WI38 (cell line): Measurements from ENCODE around the gene SATB1.

Experiments used
- H3K4me3 ChIP-seq: 2 replicates; pipeline ENCODE4 v1.5.1; 2011; ENCODE audit warnings: low read depth, mild to moderate bottlenecking, control low read depth, low read length
- CTCF ChIP-seq: IDR thresholded peaks from 2 replicates; pipeline ENCODE4 v1.5.1; 2012; ENCODE audit warnings: low read depth, mild to moderate bottlenecking, control low read depth, low read length

The SATB1 gene

DNA sequence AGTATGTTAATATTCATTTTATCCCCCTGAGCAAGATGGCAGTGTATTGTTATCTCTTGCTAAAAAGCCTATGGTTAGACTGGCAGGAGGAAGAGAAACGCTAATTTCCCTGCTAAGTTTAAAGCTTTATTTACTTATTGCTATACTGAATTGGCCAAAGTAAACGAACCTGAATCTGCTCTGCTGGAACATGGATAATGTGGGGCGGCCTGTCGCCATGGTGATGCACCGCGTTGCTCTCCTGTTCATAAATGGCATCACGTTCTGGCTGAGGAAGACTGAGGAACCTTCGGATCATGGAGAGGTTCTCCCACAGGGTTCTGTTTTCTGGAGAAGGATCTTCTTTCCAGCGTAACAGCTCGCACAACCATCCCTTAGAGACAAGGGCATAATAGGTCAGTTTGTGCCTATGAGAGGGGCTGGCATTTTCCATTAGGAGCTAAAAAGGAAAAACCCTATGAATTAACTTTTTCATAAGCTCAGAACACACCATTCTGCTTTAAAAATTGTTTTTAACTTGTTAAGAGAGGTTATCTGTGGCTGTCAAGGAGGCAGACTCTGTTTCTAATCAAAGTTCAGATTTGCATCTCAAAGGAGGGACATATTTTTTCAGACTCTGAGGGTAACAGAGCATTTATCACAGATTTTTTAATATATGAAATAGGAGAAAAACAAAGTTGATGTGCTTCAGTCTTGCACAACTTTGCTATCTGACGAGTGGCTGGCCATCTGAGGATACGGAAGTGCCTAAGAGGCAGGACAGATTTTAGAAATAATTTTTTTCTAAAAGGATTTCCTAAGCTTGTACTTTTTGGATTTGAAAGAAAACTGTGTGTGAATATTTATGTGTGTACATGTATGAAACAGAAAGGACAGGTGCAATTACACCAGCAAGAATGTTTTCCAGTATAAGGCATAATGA, 73.1 kb downstream of the SATB1 start:
- no peak for TF ChIP-seq CTCF
- H3K4me3 ChIP-seq: no peak overlapping the region

DNA sequence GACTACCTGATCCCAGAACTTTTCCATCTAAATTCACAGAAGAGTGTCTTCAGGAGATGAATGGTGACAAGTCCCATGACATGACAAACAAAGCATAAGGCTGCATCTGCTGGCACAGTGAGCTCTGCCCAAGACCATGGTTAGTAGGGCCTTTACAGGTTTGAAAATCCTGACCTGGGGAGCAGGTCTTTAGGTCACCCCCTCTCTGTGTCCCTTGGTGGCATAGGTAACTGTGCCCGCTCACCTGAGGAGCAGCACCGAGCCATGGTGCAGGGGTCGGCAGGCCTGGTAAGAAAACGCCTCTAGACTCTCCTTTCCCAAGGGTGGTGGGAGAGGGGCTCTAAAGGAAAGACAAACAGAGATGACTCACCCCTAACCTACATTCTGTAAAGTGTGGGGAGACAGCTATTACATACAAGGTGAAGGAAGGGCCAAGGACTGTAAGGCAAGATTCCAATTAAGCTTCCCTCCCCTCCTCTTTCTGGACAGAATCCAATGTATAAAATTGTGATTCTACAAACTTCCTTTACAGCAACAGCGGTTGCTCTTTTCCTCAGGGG, 74.0 kb downstream of the SATB1 start:
- H3K4me3 ChIP-seq: no peak overlapping the region

GRCh38 chr3:18349197-18349798, 75.8 kb downstream of the SATB1 start:
- no peak for TF ChIP-seq CTCF
- no peak overlapping the region for H3K4me3 ChIP-seq

More for the DNA sequence above, 74.0 kb downstream of the SATB1 start:
- no peak for TF ChIP-seq CTCF

DNA sequence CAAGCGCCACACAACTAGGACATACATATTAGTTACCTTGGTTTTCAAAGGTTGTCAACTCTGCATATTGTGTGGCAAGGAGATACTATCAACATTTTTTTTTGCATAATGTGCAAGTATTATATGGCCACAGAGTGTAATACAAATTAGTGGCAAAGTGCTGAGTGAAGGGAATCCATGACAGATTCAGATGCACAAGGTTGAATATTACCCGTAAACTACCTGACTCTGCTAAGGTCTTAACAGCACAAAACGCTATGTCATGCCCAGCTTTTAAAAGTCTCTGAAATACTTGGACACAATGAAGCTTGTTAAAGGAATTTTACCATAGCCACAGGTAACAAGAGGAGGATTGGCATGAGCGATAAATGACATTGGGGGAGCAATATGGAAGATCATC, 79.0 kb downstream of the SATB1 start:
- no peak for TF ChIP-seq CTCF
- no peak overlapping the region for H3K4me3 ChIP-seq

GRCh38 chr3:18345015-18345367, 80.1 kb downstream of the SATB1 start:
- TF ChIP-seq CTCF: no peak
- no peak overlapping the region for H3K4me3 ChIP-seq

GRCh38 chr3:18344306-18345014, 80.7 kb downstream of the SATB1 start:
- TF ChIP-seq CTCF: no peak
- H3K4me3 ChIP-seq: no peak overlapping the region
